AG04450 (cell line): ENCODE data around the gene NEURL1. TPM values are rescaled to one million over a fixed set of nuclear protein-coding genes. Genes with fewer than 3 reads are reported as not detected.

Experiments used
- CTCF ChIA-PET: fragments of 300-600, 350-600 bp; formaldehyde crosslinking; extraction: SDS; loops from one replicate; lab custom pipeline; 2022; ENCODE audit warnings: antibody characterized with exemption, inconsistent platforms; lab: Charles Lee
- POLR2A ChIA-PET: fragments of 350-600 bp; formaldehyde crosslinking; extraction: SDS; loops from one replicate; lab custom pipeline; 2021; ENCODE audit warnings: antibody characterized with exemption, inconsistent platforms; lab: Yijun Ruan, JAX
- DNase-seq: peaks from one replicate; pipeline ENCODE4 v3.0.0-alpha.2; 2011; ENCODE audit warnings: low read depth, low spot score
- H3K27ac ChIP-seq: one replicate; pipeline ENCODE4 v1.5.1; 2012; ENCODE audit warnings: low read depth, low read length, control low read depth
- H3K27me3 ChIP-seq: one replicate; pipeline ENCODE4 v1.6.0; 2012; ENCODE audit warnings: low read length; ENCODE audit not compliant: control insufficient read depth, insufficient read depth
- H3K4me3 ChIP-seq: 2 replicates; pipeline ENCODE4 v1.5.1; 2011; ENCODE audit warnings: mild to moderate bottlenecking, low read depth, low read length, control low read depth
- H3K9me3 ChIP-seq: 2 replicates; pipeline ENCODE4 v1.5.1; 2012; ENCODE audit warnings: low read length; ENCODE audit not compliant: control insufficient read depth, insufficient read depth
- polyA plus RNA-seq: library from polyadenylated mRNA; depleted of rRNA; stranded (reverse); fragments of >200 nt; gene quantifications from 2 replicates; pipeline ENCODE4 v1.2.3, GENCODE V29; 2011
- TF ChIP-seq, protein P1 (sequence below): IDR thresholded peaks from 2 replicates; pipeline ENCODE4 v1.5.1; 2011; ENCODE audit warnings: low read depth, low read length, control low read depth, inconsistent platforms

NEURL1 gene
- polyA plus RNA-seq, 1 experiment = 0.67 TPM

DNA sequence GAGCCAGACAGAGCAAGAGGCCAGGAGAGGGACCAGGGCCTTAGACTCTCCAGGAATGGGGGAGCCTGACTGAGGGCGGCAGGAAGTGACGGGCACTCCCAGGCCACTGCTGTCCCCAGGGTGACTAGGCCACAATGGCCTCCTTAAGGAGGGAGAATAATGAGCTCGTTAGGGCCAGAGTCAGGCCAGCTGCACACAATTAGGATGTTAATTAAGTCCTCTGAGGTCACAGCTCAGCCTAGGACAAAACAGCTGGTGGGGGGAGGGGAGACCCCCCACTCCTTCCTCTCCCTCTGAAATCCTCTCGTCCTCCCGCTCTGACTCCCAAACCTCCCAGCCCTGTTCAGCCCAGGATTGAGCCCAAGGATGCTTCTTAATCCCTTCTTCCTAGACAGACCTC is 143.0 kb downstream of the NEURL1 start:
- no peaks in the 10 kb centered on the region; the same call in 1 of the 2 replicates for H3K9me3 ChIP-seq
- CTCF ChIA-PET = interaction anchor here (2.0 to 2.7 kb wide), 2 partner anchors 43 to 50 kb away, joined by 6 to 11 read pairs; no protein-coding TSS in a partner anchor
- no peak overlapping the region for H3K27ac ChIP-seq
- no peak overlapping the region for H3K4me3 ChIP-seq
- no peak for DNase-seq
- TF ChIP-seq, protein P1, sequence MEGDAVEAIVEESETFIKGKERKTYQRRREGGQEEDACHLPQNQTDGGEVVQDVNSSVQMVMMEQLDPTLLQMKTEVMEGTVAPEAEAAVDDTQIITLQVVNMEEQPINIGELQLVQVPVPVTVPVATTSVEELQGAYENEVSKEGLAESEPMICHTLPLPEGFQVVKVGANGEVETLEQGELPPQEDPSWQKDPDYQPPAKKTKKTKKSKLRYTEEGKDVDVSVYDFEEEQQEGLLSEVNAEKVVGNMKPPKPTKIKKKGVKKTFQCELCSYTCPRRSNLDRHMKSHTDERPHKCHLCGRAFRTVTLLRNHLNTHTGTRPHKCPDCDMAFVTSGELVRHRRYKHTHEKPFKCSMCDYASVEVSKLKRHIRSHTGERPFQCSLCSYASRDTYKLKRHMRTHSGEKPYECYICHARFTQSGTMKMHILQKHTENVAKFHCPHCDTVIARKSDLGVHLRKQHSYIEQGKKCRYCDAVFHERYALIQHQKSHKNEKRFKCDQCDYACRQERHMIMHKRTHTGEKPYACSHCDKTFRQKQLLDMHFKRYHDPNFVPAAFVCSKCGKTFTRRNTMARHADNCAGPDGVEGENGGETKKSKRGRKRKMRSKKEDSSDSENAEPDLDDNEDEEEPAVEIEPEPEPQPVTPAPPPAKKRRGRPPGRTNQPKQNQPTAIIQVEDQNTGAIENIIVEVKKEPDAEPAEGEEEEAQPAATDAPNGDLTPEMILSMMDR = no peak
- no peaks in the 10 kb centered on the region for H3K27me3 ChIP-seq
- POLR2A ChIA-PET = interaction anchor here (0.7 kb wide), 1 partner anchor 9 kb away, joined by 5 read pairs; no protein-coding TSS in a partner anchor

DNA sequence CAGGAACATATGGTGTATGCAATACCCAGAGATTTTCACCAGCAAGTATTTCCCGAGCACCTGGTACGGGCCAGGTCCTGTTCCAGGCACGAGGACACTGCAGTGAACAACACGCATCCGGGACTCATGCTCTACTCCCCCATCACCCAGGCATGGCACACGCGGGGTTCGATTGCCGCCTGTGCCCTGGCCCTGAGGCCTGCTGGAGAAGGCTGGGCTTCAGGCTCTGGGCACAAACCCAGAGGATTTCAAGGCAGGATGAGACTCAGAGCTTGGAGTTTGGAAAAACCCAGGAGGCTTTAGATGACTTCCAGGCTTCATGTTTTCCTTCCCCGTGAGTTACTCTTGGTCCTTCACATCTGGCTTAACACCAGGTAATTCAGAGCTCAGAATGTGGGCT is 143.5 kb downstream of the NEURL1 start:
- TF ChIP-seq, protein P1 = no peak
- ChIA-PET CTCF (interaction anchor here (0.8 to 2.7 kb wide), 3 partner anchors 44 to 49 kb away, joined by 6 to 11 read pairs (median 7); no protein-coding TSS in a partner anchor), POLR2A (interaction anchor here (0.7 to 1.0 kb wide), 2 partner anchors 9 to 24 kb away, joined by 3 to 5 read pairs; no protein-coding TSS in a partner anchor)
- Histone ChIP-seq H3K27ac (peak overlapping the region; percentile 73), H3K27me3 (no peaks in the 10 kb centered on the region), H3K4me3 (no peak overlapping the region), H3K9me3 (no peaks in the 10 kb centered on the region; the same call in 1 of the 2 replicates)
- DNase-seq = no peak

DNA sequence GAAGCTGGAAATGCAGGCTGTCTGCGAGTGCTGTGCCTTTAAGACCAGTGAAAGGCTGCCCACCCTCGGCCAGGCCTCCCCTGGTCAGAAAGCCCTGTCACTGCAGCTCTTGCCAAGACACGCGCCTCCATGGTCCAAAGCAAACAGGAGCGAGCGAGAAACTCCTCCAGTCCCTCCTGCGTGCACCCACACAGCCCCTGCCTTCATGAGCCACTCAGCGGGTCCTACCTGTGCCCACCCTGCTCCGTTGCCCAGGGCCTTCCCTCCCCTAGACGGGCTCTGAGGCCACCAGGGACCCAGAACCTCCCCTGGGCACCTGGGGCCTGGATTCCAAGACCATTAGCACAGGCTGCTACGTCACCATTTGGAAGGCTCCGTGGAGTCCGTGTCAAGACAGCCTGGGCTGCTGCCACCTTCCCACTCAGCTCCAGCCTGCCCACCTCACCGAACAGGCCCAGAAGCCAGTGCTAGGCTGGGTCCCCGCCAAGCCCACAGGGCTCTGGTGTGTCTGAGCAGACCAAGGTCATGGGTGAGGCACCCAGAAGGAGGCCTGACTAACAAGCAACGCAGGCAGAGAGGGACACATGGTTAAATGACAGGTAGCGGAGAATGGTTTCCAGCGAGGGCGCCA is 144.5 kb downstream of the NEURL1 start:
- Histone ChIP-seq H3K9me3 (no peaks in the 10 kb centered on the region; the same call in 1 of the 2 replicates), H3K27me3 (no peaks in the 10 kb centered on the region), H3K27ac (peak overlapping the region; percentile 73), H3K4me3 (no peak overlapping the region)
- TF ChIP-seq, protein P1 = no peak
- ChIA-PET CTCF (interaction anchor here (1.0 to 2.0 kb wide), 2 partner anchors 45 to 48 kb away, joined by 3 to 6 read pairs; no protein-coding TSS in a partner anchor), POLR2A (interaction anchor here (1.0 kb wide), 1 partner anchor 23 kb away, joined by 3 read pairs; no protein-coding TSS in a partner anchor)
- peak; percentile 41 for DNase-seq

DNA sequence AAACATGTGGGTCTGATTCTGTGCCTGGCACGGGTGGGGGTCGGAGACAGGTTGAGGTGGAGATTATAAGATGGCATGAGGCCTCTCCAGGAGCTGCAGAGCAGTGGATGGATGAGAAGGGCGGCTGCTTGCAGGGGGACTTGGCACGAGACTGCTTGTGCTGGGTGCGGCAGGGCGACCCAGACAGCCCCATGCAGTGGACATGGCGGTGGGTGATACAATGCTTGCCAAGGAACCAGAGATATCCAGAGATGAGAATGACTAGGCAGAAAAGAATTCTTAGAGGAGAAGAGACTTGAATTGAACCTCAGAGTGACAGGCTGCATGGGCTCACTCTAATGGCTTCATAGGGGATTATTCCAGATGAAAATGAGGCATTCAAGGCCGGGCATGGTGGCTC is 145.4 kb downstream of the NEURL1 start:
- Histone ChIP-seq H3K4me3 (no peak overlapping the region), H3K9me3 (no peaks in the 10 kb centered on the region; the same call in 1 of the 2 replicates), H3K27ac (no peak overlapping the region), H3K27me3 (no peaks in the 10 kb centered on the region)
- ChIA-PET POLR2A (no interaction called here), CTCF (interaction anchor here (1.0 kb wide), 1 partner anchor 47 kb away, joined by 3 read pairs; no protein-coding TSS in a partner anchor)
- TF ChIP-seq, protein P1 = no peak
- DNase-seq = no peak
